WTC11 (cell line): ENCODE measurements around the gene LRRC1. TPM values are rescaled to one million over a fixed set of nuclear protein-coding genes. Genes with fewer than 3 reads are reported as not detected.

Experiments
- ATAC-seq: fragments of 200-7000 bp; cut with Tn5 transposase; 2 replicates; pipeline ENCODE4 v1.10.0; 2021; ENCODE audit warnings: mild to moderate bottlenecking, moderate library complexity
- CTCF ChIA-PET: fragments of 300-600 bp; sonication (Branson Sonifier 250); formaldehyde crosslinking; loops from one replicate; lab custom pipeline; 2021; ENCODE audit warnings: antibody characterized with exemption; lab: Charles Lee
- POLR2A ChIA-PET: fragments of 350-600 bp; sonication (Branson Sonifier 250); formaldehyde crosslinking; loops from one replicate; lab custom pipeline; 2021; ENCODE audit warnings: antibody characterized with exemption; lab: Charles Lee
- DNase-seq: peaks from one replicate; pipeline ENCODE4 v3.0.0; 2021; ENCODE audit warnings: low spot score
- H3K27ac Mint-ChIP-seq: 2 replicates; pipeline ENCODE4 v1.8.0; 2021; ENCODE audit warnings: mixed read lengths
- H3K27me3 Mint-ChIP-seq: 2 replicates; pipeline ENCODE4 v1.8.0; 2021; ENCODE audit warnings: low read depth, mild to moderate bottlenecking, moderate library complexity, mixed read lengths
- H3K36me3 Mint-ChIP-seq: 2 replicates; pipeline ENCODE4 v1.8.0; 2021; ENCODE audit warnings: mixed read lengths
- H3K4me1 Mint-ChIP-seq: 2 replicates; pipeline ENCODE4 v1.8.0; 2022; ENCODE audit warnings: mixed read lengths
- H3K4me3 Mint-ChIP-seq: 2 replicates; pipeline ENCODE4 v1.8.0; 2021; ENCODE audit warnings: mild to moderate bottlenecking, moderate library complexity, mixed read lengths
- H3K9me3 Mint-ChIP-seq: 2 replicates; pipeline ENCODE4 v1.8.0; 2021; ENCODE audit warnings: mixed read lengths
- AR ChIP-seq: fragments of 250-450 bp; sonication (Bioruptor Pico); IDR thresholded peaks from 2 replicates; pipeline ENCODE4 v1.9.0; 2021; ENCODE audit warnings: mild to moderate bottlenecking
- CBFB ChIP-seq: sonication (generic); formaldehyde crosslinking; IDR thresholded peaks from 2 replicates; pipeline ENCODE4 v1.8.1; 2022; ENCODE audit warnings: mild to moderate bottlenecking, low read depth, missing genetic modification reagents
- CREM ChIP-seq: sonication (generic); formaldehyde crosslinking; IDR thresholded peaks from 2 replicates; pipeline ENCODE4 v1.8.1; 2022; ENCODE audit warnings: mild to moderate bottlenecking, missing genetic modification reagents, moderate library complexity
- E2F1 ChIP-seq: sonication (generic); formaldehyde crosslinking; IDR thresholded peaks from 2 replicates; pipeline ENCODE4 v1.8.0; 2022; ENCODE audit warnings: mild to moderate bottlenecking, missing genetic modification reagents
- E2F5 ChIP-seq: sonication (generic); formaldehyde crosslinking; IDR thresholded peaks from 2 replicates; pipeline ENCODE4 v1.8.1; 2022; ENCODE audit warnings: mild to moderate bottlenecking, moderate library complexity, missing genetic modification reagents
- ELF4 ChIP-seq: sonication (generic); formaldehyde crosslinking; IDR thresholded peaks from 2 replicates; pipeline ENCODE4 v1.8.1; 2022; ENCODE audit warnings: low read depth, mild to moderate bottlenecking, moderate library complexity, missing genetic modification reagents
- EMX1 ChIP-seq: fragments of 250-450 bp; sonication (Bioruptor Pico); IDR thresholded peaks from 2 replicates; pipeline ENCODE4 v1.8.0; 2021; ENCODE audit warnings: mild to moderate bottlenecking
- FOXJ3 ChIP-seq: sonication (generic); formaldehyde crosslinking; IDR thresholded peaks from 2 replicates; pipeline ENCODE4 v1.9.0; 2021; ENCODE audit warnings: missing genetic modification reagents, mild to moderate bottlenecking, borderline replicate concordance
- FOXK1 ChIP-seq: sonication (generic); formaldehyde crosslinking; IDR thresholded peaks from 2 replicates; pipeline ENCODE4 v1.8.0; 2022; ENCODE audit warnings: mild to moderate bottlenecking, moderate library complexity, missing genetic modification reagents
- HMGXB4 ChIP-seq: sonication (generic); formaldehyde crosslinking; IDR thresholded peaks from 2 replicates; pipeline ENCODE4 v1.8.1; 2023; ENCODE audit warnings: mild to moderate bottlenecking, moderate library complexity, missing genetic modification reagents
- IRF2 ChIP-seq: sonication (generic); formaldehyde crosslinking; IDR thresholded peaks from 2 replicates; pipeline ENCODE4 v1.8.0; 2022; ENCODE audit warnings: low read depth, missing genetic modification reagents, borderline replicate concordance
- MXD4 ChIP-seq: fragments of 250-450 bp; sonication (Bioruptor Pico); IDR thresholded peaks from 2 replicates; pipeline ENCODE4 v1.8.0; 2021; ENCODE audit warnings: mild to moderate bottlenecking, moderate library complexity, borderline replicate concordance
- PRRX2 ChIP-seq: fragments of 250-450 bp; sonication (Bioruptor Pico); IDR thresholded peaks from 2 replicates; pipeline ENCODE4 v1.8.0; 2021; ENCODE audit warnings: mild to moderate bottlenecking
- RORB ChIP-seq: fragments of 250-450 bp; sonication (Bioruptor Pico); IDR thresholded peaks from 2 replicates; pipeline ENCODE4 v1.9.0; 2021; ENCODE audit warnings: mild to moderate bottlenecking
- SOX15 ChIP-seq: fragments of 250-450 bp; sonication (Bioruptor Pico); IDR thresholded peaks from 2 replicates; pipeline ENCODE4 v1.9.0; 2021; ENCODE audit warnings: mild to moderate bottlenecking
- USF1 ChIP-seq: sonication (generic); formaldehyde crosslinking; IDR thresholded peaks from 2 replicates; pipeline ENCODE4 v1.8.0; 2022; ENCODE audit warnings: mild to moderate bottlenecking, missing genetic modification reagents
- ZBTB21 ChIP-seq: sonication (generic); formaldehyde crosslinking; IDR thresholded peaks from 2 replicates; pipeline ENCODE4 v1.8.1; 2023; ENCODE audit warnings: mild to moderate bottlenecking, missing genetic modification reagents, borderline replicate concordance
- ZBTB43 ChIP-seq: sonication (generic); formaldehyde crosslinking; IDR thresholded peaks from 2 replicates; pipeline ENCODE4 v1.8.1; 2023; ENCODE audit warnings: mild to moderate bottlenecking, missing genetic modification reagents
- ZNF219 ChIP-seq: sonication (generic); formaldehyde crosslinking; IDR thresholded peaks from 2 replicates; pipeline ENCODE4 v1.8.0; 2023; ENCODE audit warnings: missing genetic modification reagents, mild to moderate bottlenecking, borderline replicate concordance
- ZNF232 ChIP-seq: sonication (generic); formaldehyde crosslinking; IDR thresholded peaks from 2 replicates; pipeline ENCODE4 v1.8.0; 2022; ENCODE audit warnings: mild to moderate bottlenecking, missing genetic modification reagents
- total RNA-seq: library from RNA; stranded (reverse); gene quantifications from 3 replicates; pipeline ENCODE4 v1.2.3, GENCODE V29; 2021
- TF ChIP-seq, protein P1 (sequence below): fragments of 250-450 bp; sonication (Bioruptor Pico); IDR thresholded peaks from 2 replicates; pipeline ENCODE4 v2.1.2; 2022; ENCODE audit warnings: mild to moderate bottlenecking, moderate library complexity
- TF ChIP-seq, protein P2 (sequence below): sonication (generic); formaldehyde crosslinking; IDR thresholded peaks from 2 replicates; pipeline ENCODE4 v1.8.1; 2022; ENCODE audit warnings: missing genetic modification reagents, borderline replicate concordance

Gene LRRC1
- total RNA-seq, 1 experiment from 2014 or later: 12.7 TPM

DNA sequence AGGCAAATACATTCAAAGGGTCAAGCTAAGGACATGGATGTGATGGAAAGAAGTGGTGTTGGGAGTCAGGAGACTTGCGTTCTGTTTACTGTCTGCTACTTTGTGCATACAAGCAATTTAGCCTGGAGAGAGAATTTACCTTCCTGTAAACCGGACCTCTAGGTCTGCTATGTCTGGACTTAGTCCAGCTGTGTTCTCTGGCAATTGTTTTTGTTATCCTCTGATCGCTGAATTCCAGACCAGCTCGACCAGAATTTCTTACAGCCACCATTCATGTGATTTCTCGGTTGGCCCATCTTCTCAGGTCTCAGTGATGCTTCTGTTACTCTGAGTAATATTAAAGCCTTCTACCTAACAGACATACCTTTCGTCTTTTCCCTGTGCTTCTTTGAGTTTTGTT lies 75.2 kb downstream of the LRRC1 start:
- H3K27me3 Mint-ChIP-seq: no peaks in the 10 kb centered on the region
- ATAC-seq (no peak), DNase-seq (no peak)
- POLR2A ChIA-PET: no interaction called here
- no peak overlapping the region for H3K4me3 Mint-ChIP-seq
- no peak overlapping the region for H3K27ac Mint-ChIP-seq
- peaks cover 5% of the 10 kb centered on the region; the same call in 1 of the 2 replicates for H3K9me3 Mint-ChIP-seq
- CTCF ChIA-PET: no interaction called here
- TF ChIP-seq, protein P1, sequence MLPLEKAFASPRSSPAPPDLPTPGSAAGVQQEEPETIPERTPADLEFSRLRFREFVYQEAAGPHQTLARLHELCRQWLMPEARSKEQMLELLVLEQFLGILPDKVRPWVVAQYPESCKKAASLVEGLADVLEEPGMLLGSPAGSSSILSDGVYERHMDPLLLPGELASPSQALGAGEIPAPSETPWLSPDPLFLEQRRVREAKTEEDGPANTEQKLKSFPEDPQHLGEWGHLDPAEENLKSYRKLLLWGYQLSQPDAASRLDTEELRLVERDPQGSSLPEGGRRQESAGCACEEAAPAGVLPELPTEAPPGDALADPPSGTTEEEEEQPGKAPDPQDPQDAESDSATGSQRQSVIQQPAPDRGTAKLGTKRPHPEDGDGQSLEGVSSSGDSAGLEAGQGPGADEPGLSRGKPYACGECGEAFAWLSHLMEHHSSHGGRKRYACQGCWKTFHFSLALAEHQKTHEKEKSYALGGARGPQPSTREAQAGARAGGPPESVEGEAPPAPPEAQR (CRISPR knock-in tag): no peak
- TF ChIP-seq ZBTB21 (CRISPR knock-in tag) (no peak), PRRX2 (CRISPR knock-in tag) (no peak), CBFB (CRISPR knock-in tag) (no peak), E2F5 (CRISPR knock-in tag) (no peak), SOX15 (CRISPR knock-in tag) (no peak), EMX1 (CRISPR knock-in tag) (no peak), FOXJ3 (no peak), USF1 (CRISPR knock-in tag) (no peak), ZBTB43 (CRISPR knock-in tag) (no peak), ZNF219 (CRISPR knock-in tag) (no peak), HMGXB4 (CRISPR knock-in tag) (no peak), FOXK1 (no peak)
- TF ChIP-seq, protein P2, sequence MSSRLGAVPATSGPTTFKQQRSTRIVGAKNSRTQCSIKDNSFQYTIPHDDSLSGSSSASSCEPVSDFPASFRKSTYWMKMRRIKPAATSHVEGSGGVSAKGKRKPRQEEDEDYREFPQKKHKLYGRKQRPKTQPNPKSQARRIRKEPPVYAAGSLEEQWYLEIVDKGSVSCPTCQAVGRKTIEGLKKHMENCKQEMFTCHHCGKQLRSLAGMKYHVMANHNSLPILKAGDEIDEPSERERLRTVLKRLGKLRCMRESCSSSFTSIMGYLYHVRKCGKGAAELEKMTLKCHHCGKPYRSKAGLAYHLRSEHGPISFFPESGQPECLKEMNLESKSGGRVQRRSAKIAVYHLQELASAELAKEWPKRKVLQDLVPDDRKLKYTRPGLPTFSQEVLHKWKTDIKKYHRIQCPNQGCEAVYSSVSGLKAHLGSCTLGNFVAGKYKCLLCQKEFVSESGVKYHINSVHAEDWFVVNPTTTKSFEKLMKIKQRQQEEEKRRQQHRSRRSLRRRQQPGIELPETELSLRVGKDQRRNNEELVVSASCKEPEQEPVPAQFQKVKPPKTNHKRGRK (CRISPR knock-in tag): no peak
- peaks cover 6% of the 10 kb centered on the region for H3K36me3 Mint-ChIP-seq
- no peaks in the 10 kb centered on the region for H3K4me1 Mint-ChIP-seq

GRCh38 chr6:53873922-53874321 lies 79.1 kb downstream of the LRRC1 start:
- Mint-ChIP-seq H3K4me3 (no peak overlapping the region), H3K9me3 (peaks cover 26% of the 10 kb centered on the region), H3K4me1 (peaks cover 2% of the 10 kb centered on the region), H3K27me3 (no peaks in the 10 kb centered on the region), H3K27ac (no peak overlapping the region), H3K36me3 (peaks cover 21% of the 10 kb centered on the region)
- CTCF ChIA-PET: no interaction called here
- DNase-seq (no peak), ATAC-seq (no peak)
- POLR2A ChIA-PET: no interaction called here
- TF ChIP-seq AR (CRISPR knock-in tag): no peak
- no peak for TF ChIP-seq CREM (CRISPR knock-in tag)
- no peak for TF ChIP-seq ZNF232 (CRISPR knock-in tag)
- TF ChIP-seq SOX15 (CRISPR knock-in tag): no peak
- TF ChIP-seq RORB: no peak
- no peak for TF ChIP-seq E2F1 (CRISPR knock-in tag)
- TF ChIP-seq ELF4 (CRISPR knock-in tag): no peak
- no peak for TF ChIP-seq PRRX2 (CRISPR knock-in tag)
- no peak for TF ChIP-seq IRF2 (CRISPR knock-in tag)
- no peak for TF ChIP-seq MXD4 (CRISPR knock-in tag)
